Measurements from ENCODE around the gene CSNK1G2. TPM values are rescaled to one million over a fixed set of nuclear protein-coding genes. Genes with fewer than 3 reads are reported as not detected.

CSNK1G2 gene
- total RNA-seq, 2 donors from 2014 or later: 35.3 to 65.6 TPM

DNA sequence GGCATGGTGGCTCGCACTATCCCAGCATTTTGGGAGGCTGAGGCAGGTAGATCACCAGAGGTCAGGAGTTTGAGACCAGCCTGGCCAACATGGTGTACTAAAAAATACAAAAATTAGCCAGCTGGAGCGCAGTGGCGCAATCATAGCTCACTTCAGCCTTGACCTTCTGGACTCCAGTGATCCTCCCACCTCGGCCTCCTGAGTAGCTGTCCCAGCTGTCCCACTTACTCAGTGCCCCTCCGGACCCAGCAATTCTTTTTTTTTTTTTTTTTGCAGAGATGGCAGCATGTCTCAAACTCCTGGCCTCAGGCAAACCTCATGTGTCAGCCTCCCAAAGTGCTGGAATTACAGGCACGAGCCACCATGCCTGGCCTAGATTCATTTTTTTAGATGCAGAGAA is 38.0 kb upstream of the CSNK1G2 start:
- no peak for TF ChIP-seq POLR2A (IDR thresholded peaks at IDR 0.05)
- TF ChIP-seq, protein P1, sequence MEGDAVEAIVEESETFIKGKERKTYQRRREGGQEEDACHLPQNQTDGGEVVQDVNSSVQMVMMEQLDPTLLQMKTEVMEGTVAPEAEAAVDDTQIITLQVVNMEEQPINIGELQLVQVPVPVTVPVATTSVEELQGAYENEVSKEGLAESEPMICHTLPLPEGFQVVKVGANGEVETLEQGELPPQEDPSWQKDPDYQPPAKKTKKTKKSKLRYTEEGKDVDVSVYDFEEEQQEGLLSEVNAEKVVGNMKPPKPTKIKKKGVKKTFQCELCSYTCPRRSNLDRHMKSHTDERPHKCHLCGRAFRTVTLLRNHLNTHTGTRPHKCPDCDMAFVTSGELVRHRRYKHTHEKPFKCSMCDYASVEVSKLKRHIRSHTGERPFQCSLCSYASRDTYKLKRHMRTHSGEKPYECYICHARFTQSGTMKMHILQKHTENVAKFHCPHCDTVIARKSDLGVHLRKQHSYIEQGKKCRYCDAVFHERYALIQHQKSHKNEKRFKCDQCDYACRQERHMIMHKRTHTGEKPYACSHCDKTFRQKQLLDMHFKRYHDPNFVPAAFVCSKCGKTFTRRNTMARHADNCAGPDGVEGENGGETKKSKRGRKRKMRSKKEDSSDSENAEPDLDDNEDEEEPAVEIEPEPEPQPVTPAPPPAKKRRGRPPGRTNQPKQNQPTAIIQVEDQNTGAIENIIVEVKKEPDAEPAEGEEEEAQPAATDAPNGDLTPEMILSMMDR (IDR thresholded peaks at IDR 0.05): no peak
- DNase-seq: no peak
- H3K27me3 ChIP-seq: no peaks in the 10 kb centered on the region
- peaks cover 46% of the 10 kb centered on the region for H3K4me1 ChIP-seq
- H3K27ac ChIP-seq: peak overlapping the region in 2 of 4 donors; percentile 44 to 91
- H3K36me3 ChIP-seq (replicated peaks in 1 of 2; ENCODE audit: insufficient read depth in 1 of 2, low read depth in 2 of 2): no peaks in the 10 kb centered on the region
- H3K9me3 ChIP-seq: no peaks in the 10 kb centered on the region
- intact Hi-C loops (cut with DNase I): no loop called here
- no peak for ATAC-seq
- WGBS, 2 donors: 69 to 71% methylated on average over 6 of the region's 6 CpGs
- H3K4me3 ChIP-seq: no peak overlapping the region

DNA sequence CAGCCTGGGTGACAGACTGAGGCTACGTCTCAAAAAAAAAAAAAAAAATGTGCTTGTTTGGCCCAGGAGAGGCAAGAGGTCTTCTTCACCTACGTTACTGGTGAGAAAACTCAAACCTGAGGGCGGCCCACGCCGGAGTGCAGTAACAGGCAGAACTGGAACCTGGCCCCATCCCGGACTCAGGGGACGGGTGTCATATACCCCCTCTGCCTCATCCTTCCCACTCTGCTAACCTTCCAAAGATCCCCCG is 36.2 kb upstream of the CSNK1G2 start:
- no peak for ATAC-seq
- intact Hi-C loops (cut with DNase I): no loop called here
- H3K9me3 ChIP-seq: no peaks in the 10 kb centered on the region
- 31 to 35% methylated on average over 5 to 8 of the region's 8 CpGs for WGBS, 2 donors
- H3K27me3 ChIP-seq: no peaks in the 10 kb centered on the region
- H3K27ac ChIP-seq: peak overlapping the region; percentile 81 to 95 (median 89)
- no peaks in the 10 kb centered on the region for H3K36me3 ChIP-seq (replicated peaks in 1 of 2; ENCODE audit: insufficient read depth in 1 of 2, low read depth in 2 of 2)
- peaks cover 63% of the 10 kb centered on the region for H3K4me1 ChIP-seq
- DNase-seq: no peak
- no peak overlapping the region for H3K4me3 ChIP-seq
- no peak for TF ChIP-seq POLR2A (IDR thresholded peaks at IDR 0.05)
- TF ChIP-seq, protein P1 (IDR thresholded peaks at IDR 0.05): no peak

DNA sequence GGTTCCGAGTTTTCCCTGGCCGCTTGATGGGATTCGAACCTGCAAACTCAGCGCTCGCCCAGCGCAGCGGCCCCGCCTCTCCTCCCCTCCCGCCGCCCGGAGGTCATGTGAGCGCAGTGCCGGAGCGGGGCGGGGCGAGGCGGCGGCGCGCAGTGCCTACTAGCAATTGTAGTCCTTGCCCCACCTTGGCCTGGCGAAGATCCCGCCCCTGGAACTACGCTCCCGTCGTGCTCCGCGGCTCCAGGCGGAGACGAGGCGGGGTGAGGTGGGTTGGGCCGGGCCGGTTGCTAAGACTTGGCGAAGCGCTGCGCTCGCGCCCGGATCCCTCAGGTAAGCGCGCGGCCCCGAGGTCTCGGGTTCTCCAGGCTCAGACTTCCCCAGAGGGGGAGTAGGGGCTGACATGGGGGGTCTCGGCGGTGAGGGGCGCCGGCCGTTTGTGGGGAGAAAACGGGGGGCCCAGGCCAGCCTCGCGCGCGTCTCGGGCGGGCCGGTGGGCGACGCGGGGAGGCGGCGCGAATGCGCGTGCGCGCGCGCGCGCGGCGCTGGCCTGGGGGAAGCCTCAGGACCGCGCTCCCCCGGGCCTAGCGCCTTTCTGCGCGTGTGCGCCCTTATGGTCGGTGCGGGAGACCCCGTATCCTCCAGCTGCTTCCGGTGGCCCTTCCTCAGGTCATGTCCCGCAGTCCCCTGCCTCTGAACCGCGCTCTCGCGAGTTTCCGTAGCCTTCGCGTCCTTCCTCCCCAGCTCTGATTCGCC is 35.7 kb upstream of the CSNK1G2 start, which contains the start of the genes ADAT3 and SCAMP4:
Gene ADAT3 (plus strand): TSS at position 290 of the 753 bp plus-strand sequence. CDS start 6,649 bp downstream, outside the sequence.
Gene SCAMP4 (plus strand): TSS at position 290 of the 753 bp plus-strand sequence. CDS start 9,621 bp downstream, outside the sequence.
- peak within 1 kb of the TSS; percentile 81 to 95 (median 89) for H3K27ac ChIP-seq
- DNase-seq (peak; percentile 99 to 100 (median 100)), ATAC-seq (peak; percentile 94)
- TF ChIP-seq, protein P1 (IDR thresholded peaks at IDR 0.05): peak in 1 of 7 experiments; percentile 2
- peak; percentile 67 to 86 (median 82) for TF ChIP-seq POLR2A (IDR thresholded peaks at IDR 0.05)
- H3K4me1 ChIP-seq: peaks cover 67% of the 10 kb centered on the region
- no peaks in the 10 kb centered on the region for H3K36me3 ChIP-seq (replicated peaks in 1 of 2; ENCODE audit: insufficient read depth in 1 of 2, low read depth in 2 of 2)
- no peaks in the 10 kb centered on the region for H3K27me3 ChIP-seq
- H3K4me3 ChIP-seq: peak within 1 kb of the TSS in 1 of 2 donors; percentile 39
- 0% methylated on average over 16 to 88 of the region's 92 CpGs for WGBS, 2 donors
- H3K9me3 ChIP-seq: no peaks in the 10 kb centered on the region
- intact Hi-C loops (cut with DNase I): no loop called here

DNA sequence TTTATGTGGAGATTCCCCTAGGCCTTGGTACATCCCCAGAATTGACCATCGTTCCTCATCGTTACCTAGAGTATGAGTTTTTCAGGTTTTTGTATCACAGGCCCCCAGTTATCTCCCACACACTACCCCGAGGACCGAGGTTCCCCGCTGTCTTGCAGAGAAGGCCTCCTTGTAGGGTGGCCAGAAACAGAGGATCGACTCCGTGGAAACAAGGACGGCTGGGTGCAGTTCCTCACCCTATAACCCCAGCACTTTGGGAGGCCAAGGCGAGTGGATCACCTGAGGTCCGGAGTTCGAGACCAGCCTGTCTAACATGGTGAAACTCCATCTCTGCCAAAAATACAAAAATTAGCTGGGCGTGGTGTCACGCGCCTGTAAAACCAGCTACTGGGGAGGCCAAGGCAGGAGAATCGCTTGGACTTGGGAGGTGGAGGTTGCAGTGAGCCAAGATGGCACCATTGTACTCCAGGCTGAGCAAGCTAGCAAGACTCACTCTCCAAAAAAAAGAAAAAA is 35.1 kb upstream of the CSNK1G2 start:
- TF ChIP-seq, protein P1 (IDR thresholded peaks at IDR 0.05): no peak
- TF ChIP-seq POLR2A (IDR thresholded peaks at IDR 0.05): no peak
- peak overlapping the region in 1 of 2 donors; percentile 39 for H3K4me3 ChIP-seq
- 69 to 72% methylated on average over 15 of the region's 15 CpGs for WGBS, 2 donors
- DNase-seq (no peak), ATAC-seq (no peak)
- intact Hi-C loops (cut with DNase I): no loop called here
- peaks cover 67% of the 10 kb centered on the region for H3K4me1 ChIP-seq
- H3K27me3 ChIP-seq: no peaks in the 10 kb centered on the region
- peak overlapping the region; percentile 6 to 95 (median 89) for H3K27ac ChIP-seq
- H3K9me3 ChIP-seq: no peaks in the 10 kb centered on the region
- no peaks in the 10 kb centered on the region for H3K36me3 ChIP-seq (replicated peaks in 1 of 2; ENCODE audit: insufficient read depth in 1 of 2, low read depth in 2 of 2)
